Measurements from ENCODE around the gene TRIM7.

TRIM7 gene

DNA sequence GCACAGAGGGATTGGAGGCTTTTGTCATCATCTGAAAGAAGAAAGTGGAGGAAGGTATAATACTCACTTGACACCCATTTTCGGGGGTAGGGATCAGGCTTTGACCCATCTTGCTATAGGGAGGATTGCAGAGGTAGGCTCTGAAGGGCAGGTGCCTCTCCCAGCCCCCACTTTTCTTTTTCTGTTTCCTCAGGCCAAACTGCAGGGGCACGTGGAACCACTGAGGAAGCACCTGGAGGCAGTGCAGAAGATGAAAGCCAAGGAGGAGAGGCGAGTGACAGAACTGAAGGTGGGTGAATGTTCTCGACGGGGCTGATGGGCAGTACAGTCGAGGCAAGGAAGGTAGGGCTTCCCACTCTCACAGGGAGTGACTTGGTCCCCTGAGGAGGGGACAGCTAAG is 25.6 kb upstream of the TRIM7 start:
- H3K27me3 ChIP-seq (ENCODE audit: control insufficient read depth, insufficient read depth, low read length): no peaks in the 10 kb centered on the region
- no peaks in the 10 kb centered on the region for H3K4me1 ChIP-seq (ENCODE audit: control insufficient read depth, insufficient read depth, low read length)
- H3K27ac ChIP-seq (ENCODE audit: low read depth, low read length): no peak overlapping the region
- no peak overlapping the region for H3K9ac ChIP-seq (ENCODE audit: low read length)
- no peak overlapping the region for H3K4me3 ChIP-seq (ENCODE audit: low read depth, low read length)
- peaks cover 66% of the 10 kb centered on the region for H3K36me3 ChIP-seq (ENCODE audit: control insufficient read depth, insufficient read depth, low read length)
- no peaks in the 10 kb centered on the region for H3K9me3 ChIP-seq (ENCODE audit: control insufficient read depth, insufficient read depth, low read depth, low read length)

DNA sequence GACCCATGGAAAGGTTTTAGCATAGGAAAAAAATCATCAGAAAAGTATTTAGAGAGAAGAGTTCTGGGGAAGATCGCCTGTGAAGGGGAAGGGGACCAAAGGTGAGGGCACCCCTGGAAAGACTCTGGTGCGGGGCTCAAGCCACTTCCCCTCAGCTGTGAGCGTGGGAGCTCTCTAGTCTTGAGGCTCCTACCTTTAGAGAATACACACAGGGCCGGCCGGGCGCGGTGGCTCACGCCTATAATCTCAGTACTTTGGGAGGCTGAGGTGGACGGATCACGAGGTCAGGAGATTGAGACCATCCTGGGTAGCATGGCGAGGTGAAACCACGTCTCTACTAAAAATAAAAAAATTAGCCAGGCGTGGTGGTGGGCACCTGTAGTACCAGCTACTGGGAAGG is 25.0 kb upstream of the TRIM7 start:
- Histone ChIP-seq H3K9ac (ENCODE audit: low read length) (no peak overlapping the region), H3K4me3 (ENCODE audit: low read depth, low read length) (no peak overlapping the region), H3K36me3 (ENCODE audit: control insufficient read depth, insufficient read depth, low read length) (peaks cover 65% of the 10 kb centered on the region), H3K27me3 (ENCODE audit: control insufficient read depth, insufficient read depth, low read length) (no peaks in the 10 kb centered on the region), H3K9me3 (ENCODE audit: control insufficient read depth, insufficient read depth, low read depth, low read length) (no peaks in the 10 kb centered on the region), H3K4me1 (ENCODE audit: control insufficient read depth, insufficient read depth, low read length) (no peaks in the 10 kb centered on the region), H3K27ac (ENCODE audit: low read depth, low read length) (no peak overlapping the region)

DNA sequence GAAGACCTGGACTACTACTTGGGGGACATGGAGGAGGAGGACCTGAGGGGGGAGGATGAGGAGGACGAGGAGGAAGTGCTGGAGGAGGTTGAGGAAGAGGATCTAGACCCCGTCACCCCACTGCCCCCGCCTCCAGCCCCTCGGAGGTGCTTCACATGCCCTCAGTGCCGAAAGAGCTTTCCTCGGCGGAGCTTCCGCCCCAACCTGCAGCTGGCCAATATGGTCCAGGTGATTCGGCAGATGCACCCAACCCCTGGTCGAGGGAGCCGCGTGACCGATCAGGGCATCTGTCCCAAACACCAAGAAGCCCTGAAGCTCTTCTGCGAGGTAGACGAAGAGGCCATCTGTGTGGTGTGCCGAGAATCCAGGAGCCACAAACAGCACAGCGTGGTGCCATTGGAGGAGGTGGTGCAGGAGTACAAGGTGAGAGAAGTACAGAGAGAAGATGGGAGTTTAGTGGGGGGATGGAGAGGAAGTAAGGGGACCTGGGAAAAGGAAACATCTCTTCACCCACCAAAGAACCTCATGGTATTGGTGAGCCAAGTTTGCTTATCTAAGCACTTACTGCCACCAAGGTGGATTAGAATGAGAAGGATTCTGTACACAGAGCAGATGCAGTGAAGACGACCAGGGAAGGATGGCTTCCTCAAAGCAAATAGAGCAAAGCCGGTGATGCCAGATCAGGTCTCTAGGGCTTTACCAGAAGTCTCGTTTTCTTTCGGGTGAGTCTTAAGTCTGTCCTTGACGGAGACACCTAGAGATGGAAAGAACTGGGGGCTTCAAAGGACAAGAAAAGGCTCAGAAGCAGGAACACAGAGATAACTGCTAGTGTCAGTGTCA is 19.6 kb upstream of the TRIM7 start:
- peak overlapping the region; percentile 76 for H3K9ac ChIP-seq (ENCODE audit: low read length)
- peaks cover 23% of the 10 kb centered on the region for H3K36me3 ChIP-seq (ENCODE audit: control insufficient read depth, insufficient read depth, low read length)
- peak overlapping the region; percentile 83 for H3K4me3 ChIP-seq (ENCODE audit: low read depth, low read length)
- no peaks in the 10 kb centered on the region for H3K9me3 ChIP-seq (ENCODE audit: control insufficient read depth, insufficient read depth, low read depth, low read length)
- H3K27me3 ChIP-seq (ENCODE audit: control insufficient read depth, insufficient read depth, low read length): no peaks in the 10 kb centered on the region
- peaks cover 9% of the 10 kb centered on the region; the same call in 1 of the 2 replicates for H3K4me1 ChIP-seq (ENCODE audit: control insufficient read depth, insufficient read depth, low read length)
- H3K27ac ChIP-seq (ENCODE audit: low read depth, low read length): no peak overlapping the region

DNA sequence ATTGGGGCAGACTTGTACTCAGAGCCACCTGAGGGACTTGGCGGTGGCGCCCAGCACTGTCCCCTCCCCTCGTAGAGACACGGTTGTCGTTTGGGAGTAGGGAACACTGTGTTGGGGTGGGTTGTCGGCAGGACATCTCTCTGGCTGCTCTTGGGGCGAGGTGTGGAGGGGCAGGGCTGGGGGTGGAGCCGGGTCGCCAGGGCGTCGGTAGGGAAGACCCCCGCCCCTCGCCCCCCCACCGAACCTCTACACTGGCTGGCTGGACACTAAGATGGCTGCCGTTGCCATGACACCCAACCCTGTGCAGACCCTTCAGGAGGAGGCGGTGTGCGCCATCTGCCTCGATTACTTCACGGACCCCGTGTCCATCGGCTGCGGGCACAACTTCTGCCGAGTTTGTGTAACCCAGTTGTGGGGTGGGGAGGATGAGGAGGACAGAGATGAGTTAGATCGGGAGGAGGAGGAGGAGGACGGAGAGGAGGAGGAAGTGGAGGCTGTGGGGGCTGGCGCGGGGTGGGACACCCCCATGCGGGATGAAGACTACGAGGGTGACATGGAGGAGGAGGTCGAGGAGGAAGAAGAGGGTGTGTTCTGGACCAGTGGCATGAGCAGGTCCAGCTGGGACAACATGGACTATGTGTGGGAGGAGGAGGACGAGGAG is 18.9 kb upstream of the TRIM7 start:
- H3K27ac ChIP-seq (ENCODE audit: low read depth, low read length): no peak overlapping the region; the same call in 1 of the 2 replicates

DNA sequence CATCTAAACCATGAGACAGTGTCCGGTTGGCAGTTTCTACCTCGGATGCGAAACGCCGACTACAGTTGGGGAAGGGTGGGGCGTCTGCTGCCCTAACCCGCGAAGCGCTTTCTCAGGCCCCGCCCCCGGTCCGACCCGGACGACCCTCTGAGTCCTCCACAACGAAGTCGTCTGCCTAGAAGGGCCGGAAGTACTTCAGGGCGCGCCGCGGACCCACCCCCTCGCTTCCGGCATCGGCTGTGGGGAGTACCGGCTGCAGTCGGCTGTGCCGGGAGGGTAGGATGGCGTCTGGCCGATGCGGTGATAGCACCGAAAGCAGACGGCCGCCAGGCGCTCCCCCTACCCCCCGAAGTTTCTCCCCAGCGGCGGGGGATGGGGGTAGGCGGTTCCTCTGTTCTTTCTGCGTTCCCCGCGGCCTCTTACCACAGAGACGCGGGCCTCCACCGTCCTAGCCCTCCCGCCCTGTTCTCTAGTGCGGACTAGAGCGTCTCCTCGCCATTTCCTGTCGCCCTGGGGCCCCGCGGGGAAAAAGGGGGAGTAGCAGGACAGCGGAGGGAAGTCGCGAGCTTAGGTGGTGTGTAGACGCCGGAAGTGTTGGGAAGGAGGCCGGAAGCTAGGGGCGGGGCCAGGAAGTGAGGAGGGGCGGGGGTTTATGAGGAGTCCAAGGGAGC is 18.2 kb upstream of the TRIM7 start, which contains the start of gene TRIM41:
Gene TRIM41 (plus strand): TSS at position 224 of the 671 bp plus-strand sequence. CDS start 719 bp downstream, outside the sequence.
- peak within 1 kb of the TSS; percentile 87 for H3K9ac ChIP-seq (ENCODE audit: low read length)
- no peaks in the 10 kb centered on the region for H3K27me3 ChIP-seq (ENCODE audit: control insufficient read depth, insufficient read depth, low read length)
- H3K9me3 ChIP-seq (ENCODE audit: control insufficient read depth, insufficient read depth, low read depth, low read length): no peaks in the 10 kb centered on the region
- peak within 1 kb of the TSS; percentile 83 for H3K4me3 ChIP-seq (ENCODE audit: low read depth, low read length)
- H3K36me3 ChIP-seq (ENCODE audit: control insufficient read depth, insufficient read depth, low read length): peaks cover 15% of the 10 kb centered on the region
- H3K4me1 ChIP-seq (ENCODE audit: control insufficient read depth, insufficient read depth, low read length): peaks cover 9% of the 10 kb centered on the region; the same call in 1 of the 2 replicates
- peak within 1 kb of the TSS; percentile 87 for H3K27ac ChIP-seq (ENCODE audit: low read depth, low read length)

More for the DNA sequence above, 18.9 kb upstream of the TRIM7 start:
- Histone ChIP-seq H3K4me1 (ENCODE audit: control insufficient read depth, insufficient read depth, low read length) (peaks cover 9% of the 10 kb centered on the region; the same call in 1 of the 2 replicates), H3K9ac (ENCODE audit: low read length) (peak overlapping the region; percentile 87), H3K36me3 (ENCODE audit: control insufficient read depth, insufficient read depth, low read length) (peaks cover 15% of the 10 kb centered on the region), H3K27me3 (ENCODE audit: control insufficient read depth, insufficient read depth, low read length) (no peaks in the 10 kb centered on the region), H3K9me3 (ENCODE audit: control insufficient read depth, insufficient read depth, low read depth, low read length) (no peaks in the 10 kb centered on the region), H3K4me3 (ENCODE audit: low read depth, low read length) (peak overlapping the region; percentile 83)

DNA sequence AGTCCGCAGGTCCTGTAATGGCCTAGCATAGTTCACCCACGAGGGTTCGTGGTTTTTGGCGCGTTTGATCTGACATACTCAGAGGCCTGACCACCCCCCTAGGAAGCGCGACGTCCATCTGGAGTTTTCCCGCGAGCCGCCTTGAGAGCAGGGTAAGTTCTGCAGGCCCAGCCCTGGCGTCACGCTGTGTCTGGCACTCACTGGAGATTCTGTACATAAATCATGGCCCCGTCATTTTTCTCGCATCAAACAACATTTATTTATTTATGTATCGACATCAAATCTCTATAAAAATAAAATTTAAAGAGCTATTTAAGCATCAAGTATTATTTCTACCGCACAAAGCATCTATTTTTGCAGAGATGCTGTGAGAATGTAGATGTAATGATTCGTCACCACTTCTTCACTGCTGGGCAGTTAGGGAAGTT is 17.6 kb upstream of the TRIM7 start:
- peak overlapping the region; percentile 83 for H3K4me3 ChIP-seq (ENCODE audit: low read depth, low read length)
- H3K36me3 ChIP-seq (ENCODE audit: control insufficient read depth, insufficient read depth, low read length): peaks cover 12% of the 10 kb centered on the region
- no peaks in the 10 kb centered on the region for H3K27me3 ChIP-seq (ENCODE audit: control insufficient read depth, insufficient read depth, low read length)
- H3K9ac ChIP-seq (ENCODE audit: low read length): peak overlapping the region; percentile 60
- no peak overlapping the region for H3K27ac ChIP-seq (ENCODE audit: low read depth, low read length)
- no peaks in the 10 kb centered on the region for H3K9me3 ChIP-seq (ENCODE audit: control insufficient read depth, insufficient read depth, low read depth, low read length)
- H3K4me1 ChIP-seq (ENCODE audit: control insufficient read depth, insufficient read depth, low read length): peaks cover 9% of the 10 kb centered on the region; the same call in 1 of the 2 replicates

DNA sequence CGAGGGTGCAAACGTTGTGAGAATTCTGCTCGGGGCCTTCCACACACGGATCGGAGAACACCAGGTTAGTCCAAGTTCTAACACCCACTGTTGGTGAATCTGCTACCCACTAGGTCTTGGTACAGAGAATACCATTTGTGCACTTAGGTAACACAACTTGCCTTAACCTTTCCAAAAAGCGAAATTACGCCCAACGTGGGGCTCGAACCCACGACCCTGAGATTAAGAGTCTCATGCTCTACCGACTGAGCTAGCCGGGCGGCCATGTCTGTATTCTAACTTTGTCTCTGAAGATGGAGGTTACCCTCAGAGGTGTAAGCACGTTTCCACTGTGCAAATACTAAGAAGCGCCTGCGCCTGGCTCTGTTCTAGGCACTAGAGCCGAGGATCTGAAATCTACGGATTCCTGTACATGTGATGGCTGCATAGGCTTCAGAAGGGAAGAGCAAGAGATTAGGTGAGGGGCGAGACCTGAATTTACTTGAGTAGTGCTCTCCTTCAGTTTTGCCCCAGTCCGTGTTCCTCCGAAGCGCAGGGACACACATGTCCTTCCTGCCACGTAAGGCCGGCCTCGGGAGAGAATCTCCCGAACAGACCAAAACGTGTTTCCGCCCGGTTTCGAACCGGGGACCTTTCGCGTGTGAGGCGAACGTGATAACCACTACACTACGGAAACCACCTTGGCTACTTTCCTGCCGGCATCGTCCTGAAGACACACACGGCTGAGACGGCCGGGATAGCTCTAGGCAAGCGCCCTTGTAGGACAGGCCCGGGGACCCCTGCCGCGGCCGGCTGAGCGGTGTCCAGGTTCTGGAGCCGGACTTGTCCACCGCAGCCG is 17.0 kb upstream of the TRIM7 start:
- no peak overlapping the region for H3K27ac ChIP-seq (ENCODE audit: low read depth, low read length)
- H3K9ac ChIP-seq (ENCODE audit: low read length): peak overlapping the region; percentile 62
- peaks cover 11% of the 10 kb centered on the region; the same call in 1 of the 2 replicates for H3K36me3 ChIP-seq (ENCODE audit: control insufficient read depth, insufficient read depth, low read length)
- H3K4me1 ChIP-seq (ENCODE audit: control insufficient read depth, insufficient read depth, low read length): peaks cover 9% of the 10 kb centered on the region; the same call in 1 of the 2 replicates
- peak overlapping the region; percentile 83 for H3K4me3 ChIP-seq (ENCODE audit: low read depth, low read length)
- no peaks in the 10 kb centered on the region for H3K9me3 ChIP-seq (ENCODE audit: control insufficient read depth, insufficient read depth, low read depth, low read length)
- H3K27me3 ChIP-seq (ENCODE audit: control insufficient read depth, insufficient read depth, low read length): no peaks in the 10 kb centered on the region; the same call in 1 of the 2 replicates

DNA sequence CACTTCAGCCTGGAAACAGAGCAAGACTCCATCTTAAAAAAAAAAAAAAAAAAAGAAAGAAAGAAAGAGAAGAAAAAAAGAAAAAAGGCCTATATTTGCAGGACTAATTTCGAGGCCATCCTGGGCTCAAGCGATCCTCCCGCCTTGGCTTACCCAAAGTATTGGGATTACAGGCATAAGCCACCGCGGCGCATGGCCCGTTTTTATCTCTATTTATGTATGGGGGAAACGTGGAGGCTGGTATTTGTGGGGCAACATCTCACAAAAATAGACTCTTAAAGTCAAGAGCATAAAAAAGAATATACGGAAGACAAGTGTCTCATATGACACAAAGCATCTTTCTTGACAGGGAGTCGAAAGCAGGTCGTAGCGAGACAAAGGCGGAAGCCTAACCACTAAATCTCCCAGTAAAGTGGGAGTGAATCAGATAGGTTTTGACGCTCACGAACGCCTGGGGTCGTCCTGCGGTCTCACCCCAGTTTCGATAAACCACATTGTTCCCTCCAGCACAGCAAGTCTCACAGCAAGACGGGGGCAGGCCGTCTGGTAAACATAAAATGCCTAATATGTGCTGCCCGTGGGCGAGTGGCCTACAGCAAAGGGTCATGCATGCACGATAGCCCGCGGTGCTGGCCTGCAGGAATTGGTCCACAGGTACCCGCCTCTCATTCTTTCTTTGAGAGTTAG is 16.3 kb upstream of the TRIM7 start:
- peaks cover 9% of the 10 kb centered on the region; the same call in 1 of the 2 replicates for H3K4me1 ChIP-seq (ENCODE audit: control insufficient read depth, insufficient read depth, low read length)

DNA sequence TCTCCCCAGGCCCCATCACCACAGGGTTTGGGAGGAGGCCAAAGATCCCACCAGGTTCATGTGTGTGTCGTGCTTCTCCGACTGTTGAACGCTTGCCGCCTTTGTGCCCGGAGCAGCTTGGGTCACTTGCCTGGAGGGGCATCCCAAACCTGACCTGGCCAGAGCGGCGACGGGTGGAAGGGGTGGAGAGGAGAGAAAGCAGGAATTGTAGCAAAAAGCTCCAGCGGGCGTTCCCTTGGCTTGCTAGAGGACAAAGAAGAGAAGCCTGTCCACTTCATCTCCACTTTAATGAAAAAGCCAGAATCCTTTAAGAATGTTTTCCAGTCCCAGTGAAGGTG is 15.2 kb upstream of the TRIM7 start:
- peaks cover 9% of the 10 kb centered on the region; the same call in 1 of the 2 replicates for H3K4me1 ChIP-seq (ENCODE audit: control insufficient read depth, insufficient read depth, low read length)
- H3K9ac ChIP-seq (ENCODE audit: low read length): no peak overlapping the region
- H3K9me3 ChIP-seq (ENCODE audit: control insufficient read depth, insufficient read depth, low read depth, low read length): no peaks in the 10 kb centered on the region
- peaks cover 8% of the 10 kb centered on the region for H3K27me3 ChIP-seq (ENCODE audit: control insufficient read depth, insufficient read depth, low read length)
- peaks cover 4% of the 10 kb centered on the region; the same call in 1 of the 2 replicates for H3K36me3 ChIP-seq (ENCODE audit: control insufficient read depth, insufficient read depth, low read length)
- no peak overlapping the region for H3K27ac ChIP-seq (ENCODE audit: low read depth, low read length)
- H3K4me3 ChIP-seq (ENCODE audit: low read depth, low read length): no peak overlapping the region

More for the DNA sequence above, 16.3 kb upstream of the TRIM7 start:
- H3K9me3 ChIP-seq (ENCODE audit: control insufficient read depth, insufficient read depth, low read depth, low read length): no peaks in the 10 kb centered on the region
- no peak overlapping the region for H3K27ac ChIP-seq (ENCODE audit: low read depth, low read length)
- peak overlapping the region; percentile 83 for H3K4me3 ChIP-seq (ENCODE audit: low read depth, low read length)
- peaks cover 8% of the 10 kb centered on the region; the same call in 1 of the 2 replicates for H3K36me3 ChIP-seq (ENCODE audit: control insufficient read depth, insufficient read depth, low read length)
- H3K27me3 ChIP-seq (ENCODE audit: control insufficient read depth, insufficient read depth, low read length): peaks cover 5% of the 10 kb centered on the region
- no peak overlapping the region for H3K9ac ChIP-seq (ENCODE audit: low read length)

All from HUES6 (cell line).